Effector memory CD4-positive, alpha-beta T cell (primary cell): Measurements from ENCODE around the gene TNK2.
"Not testable (repeated sequence)": the region's sequence is repeated elsewhere in the genome, so short reads cannot be mapped to it uniquely, and the experiment has no call there.

Source experiments
- DNase-seq, 3 donors: peaks; one replicate each; pipeline ENCODE4 v3.0.0-alpha.2; 2020
- H3K27ac ChIP-seq: 2 replicates; pipeline ENCODE4 v1.7.0; 2013; ENCODE audit warnings: mild to moderate bottlenecking, low read length, moderate library complexity; ENCODE audit not compliant: insufficient read depth, poor library complexity, severe bottlenecking
- H3K27me3 ChIP-seq: replicated peaks from 2 replicates; pipeline ENCODE4 v1.7.0; 2013; ENCODE audit warnings: mild to moderate bottlenecking, low read length; ENCODE audit not compliant: insufficient read depth, control insufficient read depth, poor library complexity, severe bottlenecking
- H3K36me3 ChIP-seq: 2 replicates; pipeline ENCODE4 v1.7.0; 2013; ENCODE audit warnings: mild to moderate bottlenecking, low read length, moderate library complexity; ENCODE audit not compliant: control insufficient read depth, insufficient read depth
- H3K4me1 ChIP-seq: 2 replicates; pipeline ENCODE4 v1.7.0; 2013; ENCODE audit warnings: low read length, mild to moderate bottlenecking; ENCODE audit not compliant: control insufficient read depth, insufficient read depth, poor library complexity, severe bottlenecking
- H3K4me3 ChIP-seq: 2 replicates; pipeline ENCODE4 v1.7.0; 2013; ENCODE audit warnings: low read length, low read depth, mild to moderate bottlenecking; ENCODE audit not compliant: insufficient read depth, poor library complexity, severe bottlenecking
- H3K9me3 ChIP-seq: 2 replicates; pipeline ENCODE4 v1.7.0; 2013; ENCODE audit warnings: mild to moderate bottlenecking, low read length, moderate library complexity; ENCODE audit not compliant: control insufficient read depth

The TNK2 gene

GRCh38 chr3:195909644-195910498 is 1.5 kb upstream of the TNK2 start:
- Histone ChIP-seq H3K4me1 (peaks cover 25% of the 10 kb centered on the region), H3K4me3 (peak overlapping the region; percentile 39), H3K36me3 (no peaks in the 10 kb centered on the region), H3K27ac (peak overlapping the region; percentile 57), H3K27me3 (no peaks in the 10 kb centered on the region), H3K9me3 (no peaks in the 10 kb centered on the region)
- DNase-seq = peak; percentile 84 to 86 (median 85)

- Histone ChIP-seq H3K36me3 (no peaks in the 10 kb centered on the region), H3K9me3 (no peaks in the 10 kb centered on the region), H3K4me3 (peak overlapping the region; percentile 51), H3K27me3 (no peaks in the 10 kb centered on the region), H3K4me1 (peaks cover 25% of the 10 kb centered on the region), H3K27ac (peak overlapping the region; percentile 97)
- DNase-seq = peak in 1 of 3 donors; percentile 11
Observed at GRCh38 chr3:195908694-195909581, 587 bp upstream of the TNK2 start.

- no peak for DNase-seq
- Histone ChIP-seq H3K9me3 (no peaks in the 10 kb centered on the region), H3K4me1 (peaks cover 25% of the 10 kb centered on the region)
Observed at GRCh38 chr3:195907684-195907933, 742 bp downstream of the TNK2 start.

GRCh38 chr3:195906865-195907683 is 1.3 kb downstream of the TNK2 start:
- H3K4me3 ChIP-seq = peak overlapping the region; percentile 51

More at GRCh38 chr3:195907684-195907933, 742 bp downstream of the TNK2 start:
- peak overlapping the region; percentile 51 for H3K4me3 ChIP-seq
- H3K36me3 ChIP-seq = no peaks in the 10 kb centered on the region
- no peaks in the 10 kb centered on the region for H3K27me3 ChIP-seq
- peak overlapping the region; percentile 97 for H3K27ac ChIP-seq

GRCh38 chr3:195905970-195906864 is 2.1 kb downstream of the TNK2 start:
- Histone ChIP-seq H3K9me3 (no peaks in the 10 kb centered on the region), H3K4me1 (peaks cover 26% of the 10 kb centered on the region), H3K27ac (peak overlapping the region; percentile 97), H3K36me3 (no peaks in the 10 kb centered on the region), H3K4me3 (peak overlapping the region; percentile 51), H3K27me3 (no peaks in the 10 kb centered on the region)
- no peak for DNase-seq

More at GRCh38 chr3:195906865-195907683, 1.3 kb downstream of the TNK2 start:
- Histone ChIP-seq H3K4me1 (peaks cover 25% of the 10 kb centered on the region), H3K27me3 (no peaks in the 10 kb centered on the region), H3K27ac (peak overlapping the region; percentile 97), H3K9me3 (no peaks in the 10 kb centered on the region), H3K36me3 (no peaks in the 10 kb centered on the region)
- DNase-seq = peak; percentile 67 to 72 (median 68)

GRCh38 chr3:195904368-195904767 is 4.0 kb downstream of the TNK2 start:
- Histone ChIP-seq H3K36me3 (no peaks in the 10 kb centered on the region), H3K4me3 (no peak overlapping the region), H3K27me3 (no peaks in the 10 kb centered on the region), H3K9me3 (no peaks in the 10 kb centered on the region), H3K4me1 (peaks cover 37% of the 10 kb centered on the region), H3K27ac (peak overlapping the region; percentile 9)
- no peak for DNase-seq

GRCh38 chr3:195903950-195904290 is 4.4 kb downstream of the TNK2 start:
- no peak overlapping the region for H3K27ac ChIP-seq

GRCh38 chr3:195902634-195903033 is 5.7 kb downstream of the TNK2 start:
- peaks cover 30% of the 10 kb centered on the region for H3K4me1 ChIP-seq
- H3K4me3 ChIP-seq, H3K9me3 ChIP-seq, H3K27me3 ChIP-seq, H3K27ac ChIP-seq, DNase-seq, H3K36me3 ChIP-seq: not testable (repeated sequence)

More at GRCh38 chr3:195903950-195904290, 4.4 kb downstream of the TNK2 start:
- Histone ChIP-seq H3K27me3 (no peaks in the 10 kb centered on the region), H3K4me3 (no peak overlapping the region), H3K36me3 (no peaks in the 10 kb centered on the region), H3K9me3 (no peaks in the 10 kb centered on the region), H3K4me1 (peaks cover 37% of the 10 kb centered on the region)
- no peak for DNase-seq
